ENCODE measurements around the gene ADAP2. TPM values are rescaled to one million over a fixed set of nuclear protein-coding genes. Genes with fewer than 3 reads are reported as not detected.
A peak's percentile ranks its signal among the peaks of the same experiment; 100 is the strongest.
"Not testable (repeated sequence)": the region's sequence is repeated elsewhere in the genome, so short reads cannot be mapped to it uniquely, and the experiment has no call there.

ADAP2 gene
- total RNA-seq, 1 donor from 2014 or later = 9.4 TPM

- H3K36me3 ChIP-seq (ENCODE audit: control insufficient read depth in 3 of 3, insufficient read depth in 3 of 3, low read length in 3 of 3) = peaks cover 0 to 3% (median 1%) of the 10 kb centered on the region in 3 donors
- H3K9me3 ChIP-seq (ENCODE audit: control insufficient read depth in 3 of 3, low read length in 3 of 3) = no peaks in the 10 kb centered on the region
- H3K9ac ChIP-seq (ENCODE audit: low read depth in 1 of 3, low read length in 3 of 3) = no peak overlapping the region
- no peak overlapping the region for H3K27ac ChIP-seq (ENCODE audit: low read depth, low read length)
- no peaks in the 10 kb centered on the region for H3K4me1 ChIP-seq (ENCODE audit: control insufficient read depth in 3 of 3, insufficient read depth in 3 of 3, low read length in 3 of 3)
- H3K27me3 ChIP-seq (ENCODE audit: control insufficient read depth in 3 of 3, insufficient read depth in 3 of 3, low read length in 3 of 3) = peaks cover 10 to 23% (median 18%) of the 10 kb centered on the region in 3 donors
- H3K4me3 ChIP-seq (ENCODE audit: low read length in 3 of 3) = no peak overlapping the region
Measured at GRCh38 chr17:30929081-30929633, 7.4 kb downstream of the ADAP2 start.

GRCh38 chr17:30929861-30930260 is 8.1 kb downstream of the ADAP2 start:
- H3K36me3 ChIP-seq (ENCODE audit: control insufficient read depth in 3 of 3, insufficient read depth in 3 of 3, low read length in 3 of 3); H3K9me3 ChIP-seq (ENCODE audit: control insufficient read depth in 3 of 3, low read length in 3 of 3); H3K27ac ChIP-seq (ENCODE audit: low read depth, low read length); H3K9ac ChIP-seq (ENCODE audit: low read depth in 1 of 3, low read length in 3 of 3); H3K4me3 ChIP-seq (ENCODE audit: low read length in 3 of 3); H3K4me1 ChIP-seq (ENCODE audit: control insufficient read depth in 3 of 3, insufficient read depth in 3 of 3, low read length in 3 of 3): not testable (repeated sequence)
- H3K27me3 ChIP-seq (ENCODE audit: control insufficient read depth in 3 of 3, insufficient read depth in 3 of 3, low read length in 3 of 3) = peaks cover 7 to 20% (median 13%) of the 10 kb centered on the region in 3 donors

- peaks cover 0 to 6% (median 3%) of the 10 kb centered on the region in 3 donors for H3K36me3 ChIP-seq (ENCODE audit: control insufficient read depth in 3 of 3, insufficient read depth in 3 of 3, low read length in 3 of 3)
- no peaks in the 10 kb centered on the region for H3K9me3 ChIP-seq (ENCODE audit: control insufficient read depth in 3 of 3, low read length in 3 of 3)
- H3K27ac ChIP-seq (ENCODE audit: low read depth, low read length) = no peak overlapping the region
- H3K9ac ChIP-seq (ENCODE audit: low read depth in 1 of 3, low read length in 3 of 3) = no peak overlapping the region
- H3K27me3 ChIP-seq (ENCODE audit: control insufficient read depth in 3 of 3, insufficient read depth in 3 of 3, low read length in 3 of 3) = peaks cover 7 to 20% (median 13%) of the 10 kb centered on the region in 3 donors
- H3K4me3 ChIP-seq (ENCODE audit: low read length in 3 of 3) = no peak overlapping the region
- H3K4me1 ChIP-seq (ENCODE audit: control insufficient read depth in 3 of 3, insufficient read depth in 3 of 3, low read length in 3 of 3) = no peaks in the 10 kb centered on the region
Measured at GRCh38 chr17:30930495-30930894, 8.8 kb downstream of the ADAP2 start.

- not testable (repeated sequence) for H3K9ac ChIP-seq (ENCODE audit: low read depth in 1 of 3, low read length in 3 of 3); H3K27ac ChIP-seq (ENCODE audit: low read depth, low read length); H3K9me3 ChIP-seq (ENCODE audit: control insufficient read depth in 3 of 3, low read length in 3 of 3); H3K36me3 ChIP-seq (ENCODE audit: control insufficient read depth in 3 of 3, insufficient read depth in 3 of 3, low read length in 3 of 3); H3K4me3 ChIP-seq (ENCODE audit: low read length in 3 of 3); H3K4me1 ChIP-seq (ENCODE audit: control insufficient read depth in 3 of 3, insufficient read depth in 3 of 3, low read length in 3 of 3)
- peaks cover 0 to 13% (median 6%) of the 10 kb centered on the region in 3 donors for H3K27me3 ChIP-seq (ENCODE audit: control insufficient read depth in 3 of 3, insufficient read depth in 3 of 3, low read length in 3 of 3)
Measured at GRCh38 chr17:30931582-30931981, 9.8 kb downstream of the ADAP2 start.

GRCh38 chr17:30933966-30934365 is 12.2 kb downstream of the ADAP2 start:
- Histone ChIP-seq H3K36me3 (ENCODE audit: control insufficient read depth in 3 of 3, insufficient read depth in 3 of 3, low read length in 3 of 3) (peaks cover 0 to 6% (median 3%) of the 10 kb centered on the region in 3 donors), H3K9me3 (ENCODE audit: control insufficient read depth in 3 of 3, low read length in 3 of 3) (no peaks in the 10 kb centered on the region), H3K9ac (ENCODE audit: low read depth in 1 of 3, low read length in 3 of 3) (no peak overlapping the region), H3K27me3 (ENCODE audit: control insufficient read depth in 3 of 3, insufficient read depth in 3 of 3, low read length in 3 of 3) (peaks cover 0 to 2% (median 0%) of the 10 kb centered on the region in 3 donors), H3K4me1 (ENCODE audit: control insufficient read depth in 3 of 3, insufficient read depth in 3 of 3, low read length in 3 of 3) (no peaks in the 10 kb centered on the region), H3K4me3 (ENCODE audit: low read length in 3 of 3) (no peak overlapping the region), H3K27ac (ENCODE audit: low read depth, low read length) (no peak overlapping the region)

GRCh38 chr17:30939051-30939689 is 17.4 kb downstream of the ADAP2 start:
- Histone ChIP-seq H3K4me3 (ENCODE audit: low read length in 3 of 3) (no peak overlapping the region), H3K27me3 (ENCODE audit: control insufficient read depth in 3 of 3, insufficient read depth in 3 of 3, low read length in 3 of 3) (no peaks in the 10 kb centered on the region), H3K9ac (ENCODE audit: low read depth in 1 of 3, low read length in 3 of 3) (no peak overlapping the region), H3K4me1 (ENCODE audit: control insufficient read depth in 3 of 3, insufficient read depth in 3 of 3, low read length in 3 of 3) (no peaks in the 10 kb centered on the region), H3K36me3 (ENCODE audit: control insufficient read depth in 3 of 3, insufficient read depth in 3 of 3, low read length in 3 of 3) (peaks cover 0 to 2% (median 1%) of the 10 kb centered on the region in 3 donors), H3K9me3 (ENCODE audit: control insufficient read depth in 3 of 3, low read length in 3 of 3) (no peaks in the 10 kb centered on the region), H3K27ac (ENCODE audit: low read depth, low read length) (peak overlapping the region; percentile 19)

- no peak overlapping the region for H3K9ac ChIP-seq (ENCODE audit: low read depth in 1 of 3, low read length in 3 of 3)
- H3K27me3 ChIP-seq (ENCODE audit: control insufficient read depth in 3 of 3, insufficient read depth in 3 of 3, low read length in 3 of 3) = no peaks in the 10 kb centered on the region
- no peak overlapping the region for H3K4me3 ChIP-seq (ENCODE audit: low read length in 3 of 3)
- H3K36me3 ChIP-seq (ENCODE audit: control insufficient read depth in 3 of 3, insufficient read depth in 3 of 3, low read length in 3 of 3) = peaks cover 0 to 3% (median 0%) of the 10 kb centered on the region in 3 donors
- H3K9me3 ChIP-seq (ENCODE audit: control insufficient read depth in 3 of 3, low read length in 3 of 3) = no peaks in the 10 kb centered on the region
- H3K4me1 ChIP-seq (ENCODE audit: control insufficient read depth in 3 of 3, insufficient read depth in 3 of 3, low read length in 3 of 3) = no peaks in the 10 kb centered on the region
- no peak overlapping the region for H3K27ac ChIP-seq (ENCODE audit: low read depth, low read length)
Measured at GRCh38 chr17:30942308-30943079, 20.7 kb downstream of the ADAP2 start.

GRCh38 chr17:30947796-30948195 is 26.1 kb downstream of the ADAP2 start:
- Histone ChIP-seq H3K27ac (ENCODE audit: low read depth, low read length) (no peak overlapping the region), H3K4me1 (ENCODE audit: control insufficient read depth in 3 of 3, insufficient read depth in 3 of 3, low read length in 3 of 3) (peaks cover 3 to 10% (median 6%) of the 10 kb centered on the region in 3 donors), H3K36me3 (ENCODE audit: control insufficient read depth in 3 of 3, insufficient read depth in 3 of 3, low read length in 3 of 3) (peaks cover 0 to 3% (median 0%) of the 10 kb centered on the region in 3 donors)

GRCh38 chr17:30950189-30950588 is 28.4 kb downstream of the ADAP2 start:
- Histone ChIP-seq H3K4me3 (ENCODE audit: low read length in 3 of 3) (no peak overlapping the region), H3K36me3 (ENCODE audit: control insufficient read depth in 3 of 3, insufficient read depth in 3 of 3, low read length in 3 of 3) (no peaks in the 10 kb centered on the region), H3K9me3 (ENCODE audit: control insufficient read depth in 3 of 3, low read length in 3 of 3) (no peaks in the 10 kb centered on the region), H3K4me1 (ENCODE audit: control insufficient read depth in 3 of 3, insufficient read depth in 3 of 3, low read length in 3 of 3) (peaks cover 3 to 10% (median 6%) of the 10 kb centered on the region in 3 donors), H3K27ac (ENCODE audit: low read depth, low read length) (peak overlapping the region; percentile 54), H3K27me3 (ENCODE audit: control insufficient read depth in 3 of 3, insufficient read depth in 3 of 3, low read length in 3 of 3) (no peaks in the 10 kb centered on the region), H3K9ac (ENCODE audit: low read depth in 1 of 3, low read length in 3 of 3) (no peak overlapping the region)

More at GRCh38 chr17:30947796-30948195, 26.1 kb downstream of the ADAP2 start:
- H3K9ac ChIP-seq (ENCODE audit: low read depth in 1 of 3, low read length in 3 of 3) = no peak overlapping the region
- no peaks in the 10 kb centered on the region for H3K9me3 ChIP-seq (ENCODE audit: control insufficient read depth in 3 of 3, low read length in 3 of 3)
- no peak overlapping the region for H3K4me3 ChIP-seq (ENCODE audit: low read length in 3 of 3)
- H3K27me3 ChIP-seq (ENCODE audit: control insufficient read depth in 3 of 3, insufficient read depth in 3 of 3, low read length in 3 of 3) = no peaks in the 10 kb centered on the region

Data from skeletal muscle tissue (tissue), 4 donors.